Stimulated activated CD4-positive, alpha-beta T cell treated with anti-CD3 and anti-CD28 coated beads, Interleukin-12 subunit alpha, Interleukin-12 subunit beta, amount 100 ng/mL, for 24 hours (primary cell): ENCODE measurements around the gene SYT15.
A peak's percentile ranks its signal among the peaks of the same experiment; 100 is the strongest.
"Not testable (repeated sequence)": the region's sequence is repeated elsewhere in the genome, so short reads cannot be mapped to it uniquely, and the experiment has no call there.

Experiments used
- DNase-seq, 2 experiments: peaks; one replicate each; pipeline ENCODE4 v3.0.0-alpha.2; 2020; ENCODE audit warnings: low read depth in 2 of 2

SYT15 gene

GRCh38 chr10:46556515-46557318, 22.2 kb upstream of the SYT15 start, which contains the start of gene GPRIN2:
GPRIN2 (minus strand) TSS chr10:46556658; CDS start chr10:46550736, 5,922 bp downstream.
- no peak for DNase-seq

- DNase-seq = no peak
Measured at GRCh38 chr10:46557319-46558121, 21.4 kb upstream of the SYT15 start.

GRCh38 chr10:46558122-46558391, 20.9 kb upstream of the SYT15 start:
- no peak for DNase-seq

GRCh38 chr10:46558392-46559185, 20.3 kb upstream of the SYT15 start:
- no peak for DNase-seq

GRCh38 chr10:46559231-46559671, 19.7 kb upstream of the SYT15 start:
- DNase-seq = no peak

- DNase-seq = no peak
Measured at GRCh38 chr10:46560381-46560780, 18.5 kb upstream of the SYT15 start.

DNA sequence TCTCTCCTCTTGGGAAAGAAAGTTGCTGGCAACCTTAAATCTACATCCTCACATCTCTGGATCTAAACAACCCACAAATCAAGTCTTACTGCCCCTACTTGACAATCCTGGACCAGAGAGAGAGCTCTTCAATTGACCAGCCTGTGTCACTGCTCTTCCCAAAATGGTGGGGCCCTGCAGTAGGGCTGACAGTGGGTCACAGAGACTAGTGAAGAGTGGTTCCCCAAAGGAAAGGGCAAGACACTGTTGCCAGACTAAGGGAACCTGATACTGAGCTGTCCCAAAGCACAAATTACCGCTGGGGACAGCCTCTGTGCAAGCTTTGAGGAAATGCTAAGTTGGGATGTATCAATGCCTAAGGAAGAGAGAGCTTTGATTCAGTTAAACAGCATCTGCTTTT, 18.0 kb upstream of the SYT15 start:
- DNase-seq = no peak

- DNase-seq = peak in 1 of 2 experiments; percentile 41
Measured at GRCh38 chr10:46565591-46566332, 13.2 kb upstream of the SYT15 start.

GRCh38 chr10:46567151-46567550, 11.8 kb upstream of the SYT15 start:
- not testable (repeated sequence) for DNase-seq

DNA sequence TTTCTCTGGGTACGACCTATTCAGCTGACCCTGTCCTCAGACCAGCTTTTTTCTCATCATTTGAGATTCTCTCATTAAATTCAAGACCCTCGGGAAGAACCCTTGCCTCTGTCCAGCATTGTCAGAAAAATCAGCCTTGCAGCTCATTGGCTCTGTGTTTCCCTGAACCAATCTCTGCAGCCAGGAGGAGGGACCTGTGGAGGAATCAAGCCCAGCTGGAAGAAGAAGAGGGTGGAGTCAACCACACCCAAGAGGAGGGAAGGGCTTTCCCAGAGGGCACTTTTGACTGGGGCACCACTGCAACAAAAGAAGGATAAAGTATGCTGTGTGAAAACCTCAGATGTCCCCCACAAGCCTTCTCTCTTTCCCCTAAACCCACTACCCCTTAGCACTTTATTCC, 8.3 kb upstream of the SYT15 start:
- not testable (repeated sequence) for DNase-seq

DNA sequence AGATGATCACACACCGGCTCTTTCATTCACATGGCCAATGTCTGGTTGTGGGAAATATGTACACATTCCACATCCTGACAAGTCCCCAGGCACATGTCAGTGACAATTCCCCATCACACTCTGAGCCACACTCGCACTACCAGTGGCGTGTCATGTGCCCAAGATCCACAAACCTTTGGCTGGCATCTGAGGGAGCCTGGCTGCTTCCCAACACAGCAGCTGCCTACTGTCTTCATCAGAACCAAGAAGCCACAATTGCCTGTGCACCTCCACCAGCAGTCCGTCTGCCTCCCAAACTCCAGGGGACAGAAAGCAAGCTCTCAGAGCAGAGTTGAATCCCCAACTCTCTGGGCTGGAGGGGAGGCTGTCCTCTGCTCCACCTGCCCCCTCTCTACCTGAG, 6.2 kb upstream of the SYT15 start:
- not testable (repeated sequence) for DNase-seq

DNA sequence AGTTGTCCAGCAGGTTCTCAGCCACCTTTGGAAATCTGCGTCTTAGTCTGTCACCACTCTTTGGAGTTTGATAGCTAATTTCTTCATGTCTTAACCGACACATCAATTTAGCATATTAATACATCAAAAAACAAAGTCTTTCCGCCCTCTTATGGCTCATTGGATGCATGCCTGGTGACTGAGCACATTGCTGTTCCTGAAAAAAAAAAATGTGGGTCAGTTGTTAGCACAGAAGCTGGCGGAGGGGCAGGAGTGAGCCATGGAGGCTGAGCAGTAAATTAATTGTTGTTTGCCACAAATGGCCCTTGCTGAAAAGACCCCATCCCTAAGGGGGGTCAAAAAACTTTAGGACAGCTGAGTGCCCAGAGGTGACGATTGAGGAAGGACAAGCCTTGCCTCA, 5.6 kb upstream of the SYT15 start:
- DNase-seq = not testable (repeated sequence)

DNA sequence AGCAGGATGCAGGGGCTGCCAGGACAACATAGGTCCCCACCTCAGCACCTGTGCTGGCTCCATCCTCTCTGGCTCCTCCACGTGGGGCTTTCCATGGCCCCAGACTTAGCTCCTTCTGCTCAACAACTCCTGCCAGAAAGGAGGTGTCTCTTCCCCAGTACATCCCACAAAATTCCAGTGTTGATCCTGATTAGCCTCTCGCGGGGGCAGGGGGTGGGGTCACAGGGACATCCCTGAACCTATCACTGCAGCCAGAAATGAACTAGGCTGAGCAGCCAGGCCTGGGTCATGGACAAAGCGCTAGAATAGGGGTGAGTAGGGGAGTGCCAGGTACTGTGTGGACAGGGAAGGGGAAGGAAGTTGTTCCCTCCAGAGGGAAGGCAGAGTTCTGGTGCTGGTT, 5.0 kb upstream of the SYT15 start:
- not testable (repeated sequence) for DNase-seq

DNA sequence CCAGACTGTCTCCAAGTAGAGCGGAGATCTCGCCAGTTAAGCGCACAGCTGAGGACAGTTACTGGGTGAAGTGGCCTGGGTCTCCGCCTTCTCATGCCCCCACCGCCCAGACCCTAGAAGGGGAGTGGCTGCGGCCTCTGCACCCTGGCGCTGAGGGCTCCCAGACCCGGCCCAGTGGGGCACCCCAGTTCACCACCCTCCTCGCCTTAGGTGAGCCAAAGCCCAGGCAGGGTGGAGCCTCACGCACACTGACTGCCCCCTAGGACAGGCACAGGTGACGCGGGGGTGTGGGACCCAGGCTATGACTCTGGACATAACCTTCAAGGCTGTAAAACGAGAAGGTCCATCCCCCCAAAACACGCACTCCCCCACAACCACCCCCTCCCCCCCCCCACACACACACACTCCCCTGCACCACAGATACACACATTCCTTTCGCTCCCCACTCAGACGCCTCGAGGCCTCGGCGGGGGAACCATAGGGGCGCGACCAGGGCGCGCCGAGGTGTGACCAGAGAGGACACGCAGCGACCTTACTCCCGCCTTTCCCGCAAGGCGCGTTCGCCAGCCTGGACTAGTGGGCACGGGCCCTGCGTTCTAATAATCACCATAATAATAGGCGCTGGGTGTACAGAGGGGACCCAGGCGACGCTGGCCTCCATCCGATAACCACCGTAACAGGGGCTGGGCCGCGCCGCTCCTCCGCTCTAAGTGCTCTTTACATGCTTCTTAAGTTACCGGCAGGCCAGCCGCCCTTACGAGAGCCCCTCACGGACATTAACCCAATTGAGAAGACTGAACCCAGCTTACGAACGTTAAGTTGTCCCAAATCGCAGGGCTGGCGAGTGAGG, 1.1 kb upstream of the SYT15 start:
- DNase-seq = not testable (repeated sequence)

GRCh38 chr10:46579378-46579777, 450 bp downstream of the SYT15 start:
- DNase-seq = not testable (repeated sequence)

- DNase-seq = not testable (repeated sequence)
Measured at GRCh38 chr10:46581997-46582396, 3.1 kb downstream of the SYT15 start.

DNA sequence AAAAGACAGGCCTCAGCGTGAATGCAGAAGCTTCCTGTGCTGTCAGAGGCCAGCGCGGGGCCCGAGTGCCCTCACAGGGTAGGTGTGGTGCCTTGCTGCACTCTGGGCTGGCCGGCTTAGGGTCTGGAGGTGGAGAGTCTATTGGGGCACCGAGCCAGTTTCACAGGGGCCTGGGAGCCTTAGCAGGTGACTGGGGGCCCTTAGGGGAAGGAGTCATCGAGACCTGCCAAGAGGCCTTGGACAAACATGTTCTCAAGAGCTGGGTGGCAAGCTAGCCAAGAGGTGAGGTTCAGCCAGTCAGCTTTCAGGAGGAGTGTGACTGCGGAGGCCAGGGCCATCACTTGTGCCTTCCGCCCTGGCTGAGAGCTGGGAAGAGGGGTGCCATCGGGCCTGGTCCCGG, 3.6 kb downstream of the SYT15 start:
- not testable (repeated sequence) for DNase-seq

- DNase-seq = not testable (repeated sequence)
Measured at GRCh38 chr10:46584196-46584595, 5.3 kb downstream of the SYT15 start.

DNA sequence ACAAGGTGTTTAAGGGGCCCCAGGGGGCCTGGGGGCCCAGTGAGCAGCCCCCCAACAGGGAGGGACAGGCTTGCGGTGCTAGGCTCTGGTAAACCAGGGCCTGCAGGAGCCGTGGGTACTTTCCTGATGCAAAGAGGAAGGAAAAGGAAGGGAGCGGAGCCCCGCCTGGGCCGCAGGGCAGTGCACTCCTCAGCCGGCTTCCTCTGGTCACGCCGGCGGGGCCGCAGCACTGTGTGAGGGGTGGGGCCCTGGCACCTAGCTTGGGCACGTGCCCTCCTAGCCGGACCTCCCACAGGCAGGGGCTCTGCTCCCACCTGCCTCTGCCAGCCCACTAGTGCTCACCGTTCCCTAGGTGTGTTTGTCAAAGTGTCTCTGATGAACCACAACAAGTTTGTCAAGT, 6.3 kb downstream of the SYT15 start:
- DNase-seq = not testable (repeated sequence)

DNA sequence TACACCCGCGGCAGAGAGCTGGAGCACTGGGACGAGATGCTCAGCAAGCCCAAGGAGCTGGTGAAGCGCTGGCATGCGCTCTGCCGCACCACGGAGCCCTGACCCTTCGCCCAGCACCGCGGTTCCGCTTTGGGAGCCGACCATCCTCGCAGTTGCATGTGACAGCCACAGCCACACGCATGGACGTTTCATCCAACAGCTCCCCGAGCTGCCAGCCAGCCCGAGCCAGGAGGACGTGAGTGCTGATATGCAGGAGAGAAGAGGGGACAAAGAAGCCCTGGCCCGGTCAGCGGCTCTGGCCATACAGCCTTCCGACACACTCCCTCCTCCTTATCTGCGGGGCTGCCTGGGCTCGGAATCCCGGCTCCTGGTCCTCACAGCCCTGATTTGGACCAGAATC, 8.6 kb downstream of the SYT15 start:
- DNase-seq = not testable (repeated sequence)
